Activated CD4-positive, alpha-beta T cell treated with anti-CD3 and anti-CD28 coated beads, Interleukin-2, Interleukin-4, amounts not matched to agents 100 ng/mL and 50 ng/mL, durations not matched to agents 16 hours and 8 hours (primary cell): Measurements from ENCODE around the gene INO80E.
"Not testable (repeated sequence)": the region's sequence is repeated elsewhere in the genome, so short reads cannot be mapped to it uniquely, and the experiment has no call there.

Experiments
- DNase-seq: peaks from one replicate; pipeline ENCODE4 v3.0.0-alpha.2; 2020; ENCODE audit warnings: low spot score

Gene INO80E

GRCh38 chr16:30010844-30011713 lies 15.0 kb downstream of the INO80E start, which contains the start of gene DOC2A:
Gene DOC2A, minus strand, starts transcription at chr16:30011027. Its CDS starts 805 bp downstream, at chr16:30010222.
- no peak for DNase-seq

- DNase-seq: no peak
Measured at GRCh38 chr16:30011714-30012504, 15.9 kb downstream of the INO80E start.

DNA sequence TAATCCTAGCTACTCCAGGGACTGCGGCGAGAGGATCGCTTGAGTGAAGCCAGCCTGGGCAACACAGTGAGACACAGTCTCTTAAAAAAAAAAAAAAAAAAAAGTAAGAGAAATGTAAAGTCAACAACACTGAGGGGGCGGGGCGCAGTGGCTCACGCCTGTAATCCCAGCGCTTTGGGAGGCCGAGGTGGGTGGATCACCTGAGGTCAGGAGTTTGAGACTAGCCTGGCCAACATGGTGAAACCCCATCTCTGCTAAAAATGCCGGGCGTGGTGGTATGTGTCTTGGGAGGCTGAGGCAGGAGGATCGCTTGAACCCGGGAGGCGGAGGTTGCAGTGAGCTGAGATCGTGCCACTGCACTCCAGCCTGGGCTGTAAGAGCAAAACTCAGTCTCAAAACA lies 16.6 kb downstream of the INO80E start:
- DNase-seq: not testable (repeated sequence)

GRCh38 chr16:30015450-30015849 lies 19.4 kb downstream of the INO80E start:
- not testable (repeated sequence) for DNase-seq

DNA sequence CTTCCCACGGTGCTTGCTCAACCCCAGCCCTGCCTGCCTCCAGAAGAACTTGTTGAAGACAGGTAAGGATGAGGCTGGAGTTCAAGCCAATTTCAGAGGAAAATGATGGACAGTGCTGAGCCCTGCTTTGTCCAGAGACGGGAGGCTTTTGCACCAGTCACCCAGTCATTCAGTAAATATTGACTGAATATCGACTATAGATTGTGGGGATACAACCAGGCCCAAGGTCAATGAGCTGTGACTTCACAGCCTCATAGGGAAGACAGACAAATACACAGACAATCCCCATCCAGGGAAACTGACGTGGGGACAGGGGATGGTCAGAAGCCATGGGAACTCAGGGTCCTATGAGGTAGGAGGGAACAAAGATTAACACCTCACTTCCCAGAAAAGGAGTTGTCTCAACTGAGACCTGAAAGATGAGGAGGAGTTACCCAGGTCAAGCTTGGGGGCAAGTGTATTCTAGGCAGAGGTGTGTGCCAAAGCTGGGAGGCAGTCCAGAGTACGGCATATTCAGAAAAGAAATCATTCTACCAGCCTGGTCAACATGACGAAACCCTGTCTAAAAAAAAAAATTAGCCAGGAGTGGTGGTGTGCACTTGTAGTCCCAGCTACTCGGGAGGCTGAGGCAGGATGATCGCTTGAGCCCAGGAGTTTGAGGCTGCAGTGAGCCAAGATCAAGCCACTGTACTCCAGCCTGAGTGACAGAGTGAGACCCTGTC lies 20.7 kb downstream of the INO80E start:
- DNase-seq: no peak

GRCh38 chr16:30017277-30017656 lies 21.2 kb downstream of the INO80E start:
- DNase-seq: no peak

DNA sequence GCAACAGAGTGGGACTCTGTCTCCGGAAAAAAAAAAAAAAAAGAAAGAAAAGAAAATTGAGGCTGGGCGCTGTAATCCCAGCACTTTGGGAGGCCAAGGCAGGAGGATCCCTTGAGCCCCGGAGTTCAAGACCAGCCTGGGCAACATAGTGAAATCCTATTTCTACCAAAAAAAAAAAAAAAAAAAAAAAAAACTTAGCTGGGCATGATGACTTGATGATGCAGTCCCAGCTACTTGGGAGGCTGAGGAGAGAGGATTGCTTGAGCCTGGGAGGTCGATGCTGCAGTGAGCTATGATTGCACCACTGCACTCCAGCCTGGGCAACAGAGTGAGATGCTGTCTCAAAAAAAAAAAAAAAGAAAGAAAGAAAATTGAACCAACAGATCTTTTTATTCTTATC lies 21.9 kb downstream of the INO80E start:
- not testable (repeated sequence) for DNase-seq

- DNase-seq: no peak
Measured at GRCh38 chr16:30018731-30019158, 22.7 kb downstream of the INO80E start.

- DNase-seq: no peak
Measured at GRCh38 chr16:30022887-30023286, 26.8 kb downstream of the INO80E start, which contains the start of gene C16orf92. Gene C16orf92, plus strand, starts transcription at chr16:30023198. Its CDS starts 143 bp downstream, at chr16:30023341.

DNA sequence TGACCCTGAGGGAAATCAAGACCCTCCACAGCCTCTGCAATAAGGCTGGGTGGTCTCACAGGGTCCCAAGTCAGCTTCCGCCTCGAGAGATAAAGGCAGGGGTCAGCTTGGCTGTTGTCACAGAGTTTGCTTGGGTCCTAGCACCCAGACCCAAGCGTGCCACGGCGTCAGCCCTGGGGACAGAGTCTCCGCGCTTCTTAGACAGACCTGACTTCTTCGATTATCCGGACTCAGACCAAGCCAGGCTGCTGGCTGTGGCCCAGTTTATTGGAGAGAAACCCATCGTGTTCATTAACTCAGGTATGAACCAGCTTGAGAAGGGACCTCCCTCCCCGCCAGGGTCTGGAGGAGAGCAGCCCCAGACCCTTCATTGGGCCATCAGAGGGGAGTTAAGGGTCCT lies 27.5 kb downstream of the INO80E start:
- no peak for DNase-seq

GRCh38 chr16:30024451-30024850 lies 28.4 kb downstream of the INO80E start:
- no peak for DNase-seq

- DNase-seq: no peak
Measured at GRCh38 chr16:30025156-30025555, 29.1 kb downstream of the INO80E start.

DNA sequence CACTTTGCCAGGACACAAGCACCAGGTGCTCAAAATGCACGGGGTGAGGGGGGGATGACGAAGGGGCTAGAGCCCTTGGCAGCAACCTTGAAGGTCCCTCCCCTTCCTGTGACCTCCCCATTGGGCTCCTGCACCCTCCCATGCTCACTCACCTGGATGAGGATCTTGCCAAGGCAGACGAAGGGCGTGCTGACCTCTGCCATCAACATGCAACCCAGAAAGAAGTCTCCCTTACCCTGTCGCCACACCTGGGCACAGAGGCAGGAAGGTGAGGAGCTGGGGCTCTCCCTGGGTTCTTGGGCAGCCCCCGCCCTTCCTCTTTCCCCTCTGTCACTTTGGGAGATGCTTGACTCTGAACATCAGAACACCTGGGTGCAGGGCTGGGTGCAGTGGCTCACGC lies 29.5 kb downstream of the INO80E start:
- no peak for DNase-seq

DNA sequence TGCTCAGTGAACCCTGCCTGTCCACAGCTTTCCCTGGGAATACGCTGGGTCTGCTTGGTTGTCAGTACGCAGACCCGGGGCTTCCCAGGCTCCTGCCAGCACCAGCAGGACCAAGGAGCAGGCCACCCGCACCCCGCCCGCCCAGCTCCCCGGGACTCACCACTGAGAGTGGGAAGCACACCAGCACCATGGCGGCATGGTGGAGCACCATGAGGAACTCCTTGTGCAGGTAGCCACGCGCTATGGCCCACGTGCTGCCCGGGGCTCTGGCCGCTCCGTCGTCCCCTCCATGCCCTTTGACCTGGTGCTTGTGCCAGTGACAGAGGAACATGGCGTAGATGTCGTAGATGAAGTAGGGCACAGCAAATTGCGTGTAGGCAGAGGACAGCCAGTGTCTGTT lies 30.4 kb downstream of the INO80E start:
- no peak for DNase-seq

DNA sequence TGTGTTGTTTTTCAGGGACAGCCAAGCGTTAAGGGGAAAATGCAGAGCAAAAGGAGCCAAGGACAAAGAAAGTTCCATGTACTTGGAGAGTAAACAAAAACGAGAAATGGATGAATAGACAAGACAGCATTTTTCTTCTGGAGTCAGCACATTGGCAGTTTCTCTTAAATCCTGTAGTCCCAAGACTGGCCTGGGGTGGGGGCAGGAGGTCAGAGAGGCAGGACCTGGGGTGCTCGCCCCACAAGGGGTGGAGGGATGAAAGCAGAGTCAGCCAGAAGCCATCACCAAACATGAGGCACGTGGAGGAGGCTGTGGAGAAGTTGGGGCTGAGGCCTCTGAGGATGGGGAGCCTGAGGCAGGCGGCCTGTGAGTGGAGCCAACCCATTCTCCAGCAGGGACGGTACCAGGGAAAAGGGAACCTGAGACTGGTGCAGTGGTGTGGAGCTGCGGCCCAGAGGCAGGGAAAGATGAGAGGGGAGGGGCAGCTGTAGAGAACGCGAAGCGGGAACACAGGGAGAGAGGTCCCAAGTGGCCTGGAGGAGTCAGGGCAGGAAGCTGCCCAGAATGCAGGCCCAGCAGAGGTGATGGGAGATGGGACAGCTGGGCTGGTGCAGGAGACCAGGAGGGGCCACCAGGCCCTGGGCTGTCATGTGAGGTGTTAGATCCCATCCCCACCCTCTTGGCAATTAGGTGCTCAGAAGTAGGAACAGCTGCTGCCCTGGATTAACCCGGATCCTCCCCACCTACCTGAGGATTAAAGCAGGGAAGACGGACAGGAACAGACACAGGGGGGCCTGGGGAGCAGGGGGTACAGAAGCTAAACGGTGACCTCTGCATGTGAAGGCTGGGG lies 31.8 kb downstream of the INO80E start:
- no peak for DNase-seq

DNA sequence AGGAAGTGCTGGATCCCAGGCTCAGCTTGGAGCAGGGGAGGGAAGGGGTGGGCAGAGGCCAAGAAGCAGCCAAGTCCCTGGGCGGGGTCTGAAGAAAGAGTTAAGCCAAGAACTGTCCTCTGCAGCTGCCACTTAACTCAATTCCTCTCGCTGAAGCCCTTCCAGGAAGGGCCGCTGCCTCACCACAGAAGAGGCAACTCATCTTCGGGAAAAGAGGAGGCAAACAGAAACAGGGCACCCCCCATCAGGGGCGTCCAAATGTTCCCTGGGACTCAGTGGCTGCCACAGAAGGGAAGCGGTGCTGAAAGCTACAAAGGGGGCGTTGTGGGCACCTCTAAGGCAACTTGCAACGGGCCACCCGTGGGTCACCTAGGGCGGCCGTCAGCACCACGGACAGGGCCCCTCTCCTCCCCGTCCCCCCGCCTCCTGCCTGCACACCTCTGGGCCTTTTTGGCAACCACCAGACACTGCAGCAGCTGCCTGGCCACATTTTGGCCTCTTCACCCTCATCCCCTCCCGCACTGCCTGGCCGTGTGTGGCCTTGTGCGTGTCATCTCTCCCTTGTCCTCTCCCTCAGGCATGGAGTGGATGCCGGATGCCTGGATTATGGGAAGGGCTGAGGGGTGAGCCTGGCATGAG lies 32.5 kb downstream of the INO80E start:
- no peak for DNase-seq

- no peak for DNase-seq
Measured at GRCh38 chr16:30030011-30030685, 34.1 kb downstream of the INO80E start.

GRCh38 chr16:30030841-30031413 lies 34.9 kb downstream of the INO80E start, which contains the start of gene TLCD3B:
Gene TLCD3B, minus strand, starts transcription at chr16:30031271. Its CDS starts 744 bp downstream, at chr16:30030527.
- DNase-seq: no peak

GRCh38 chr16:30031477-30031918 lies 35.5 kb downstream of the INO80E start:
- DNase-seq: no peak
